GM21576 (cell line): ENCODE data around the gene MYO5B.

Experiments used
- ATAC-seq: cut with Tn5 transposase; IDR thresholded peaks from one replicate; pipeline ENCODE4 v1.9.1; 2021; ENCODE audit warnings: mild to moderate bottlenecking, moderate library complexity; ENCODE audit not compliant: unreplicated experiment

MYO5B gene

GRCh38 chr18:49863769-49864621, 331.0 kb downstream of the MYO5B start:
- ATAC-seq, result no peak

GRCh38 chr18:49862656-49863385, 332.1 kb downstream of the MYO5B start:
- no peak for ATAC-seq

- ATAC-seq, result no peak
Measured at GRCh38 chr18:49861659-49862058, 333.3 kb downstream of the MYO5B start.

GRCh38 chr18:49859725-49860124, 335.2 kb downstream of the MYO5B start:
- ATAC-seq, result no peak

- ATAC-seq, result no peak
Measured at GRCh38 chr18:49859021-49859359, 336.0 kb downstream of the MYO5B start.

- no peak for ATAC-seq
Measured at GRCh38 chr18:49858309-49859020, 336.5 kb downstream of the MYO5B start.

- ATAC-seq, result no peak
Measured at GRCh38 chr18:49857708-49858107, 337.2 kb downstream of the MYO5B start.

- ATAC-seq, result no peak
Measured at GRCh38 chr18:49856496-49856895, 338.5 kb downstream of the MYO5B start.

GRCh38 chr18:49855711-49856415, 339.1 kb downstream of the MYO5B start:
- ATAC-seq, result no peak

- ATAC-seq, result no peak
Measured at GRCh38 chr18:49854681-49855080, 340.3 kb downstream of the MYO5B start.

GRCh38 chr18:49853436-49853835, 341.5 kb downstream of the MYO5B start:
- ATAC-seq, result no peak

- ATAC-seq, result no peak
Measured at GRCh38 chr18:49853011-49853410, 341.9 kb downstream of the MYO5B start.

- ATAC-seq, result no peak
Measured at GRCh38 chr18:49851624-49852023, 343.3 kb downstream of the MYO5B start.

GRCh38 chr18:49850636-49851035, 344.3 kb downstream of the MYO5B start:
- ATAC-seq, result no peak

GRCh38 chr18:49849331-49850217, 345.4 kb downstream of the MYO5B start:
- ATAC-seq, result no peak

- ATAC-seq, result no peak
Measured at GRCh38 chr18:49848115-49848514, 346.8 kb downstream of the MYO5B start.

- no peak for ATAC-seq
Measured at GRCh38 chr18:49847524-49847923, 347.4 kb downstream of the MYO5B start.

- no peak for ATAC-seq
Measured at GRCh38 chr18:49846718-49847470, 348.1 kb downstream of the MYO5B start.

- ATAC-seq, result no peak
Measured at GRCh38 chr18:49846361-49846662, 348.6 kb downstream of the MYO5B start.
